ENCODE data around the gene SMPX.

The SMPX gene

GRCh38 chrX:21728276-21728968 lies 29.5 kb downstream of the SMPX start:
- Histone ChIP-seq H3K9me3 (replicated peaks; ENCODE audit: low read length) (no peaks in the 10 kb centered on the region), H3K4me2 (ENCODE audit: low read length) (peak overlapping the region; percentile 66), H3K4me1 (ENCODE audit: control insufficient read depth, insufficient read depth, low read length) (peaks cover 16% of the 10 kb centered on the region), H3K36me3 (ENCODE audit: insufficient read depth, low read length) (no peaks in the 10 kb centered on the region), H3K9ac (ENCODE audit: low read depth, low read length) (no peak overlapping the region), H3K27me3 (ENCODE audit: control insufficient read depth, insufficient read depth, low read length) (no peaks in the 10 kb centered on the region), H3K4me3 (ENCODE audit: low read length) (peak overlapping the region; percentile 31)

GRCh38 chrX:21725916-21726315 lies 32.0 kb downstream of the SMPX start:
- Histone ChIP-seq H3K4me3 (ENCODE audit: low read length) (no peak overlapping the region), H3K9me3 (replicated peaks; ENCODE audit: low read length) (no peaks in the 10 kb centered on the region), H3K4me2 (ENCODE audit: low read length) (no peak overlapping the region), H3K36me3 (ENCODE audit: insufficient read depth, low read length) (no peaks in the 10 kb centered on the region), H3K9ac (ENCODE audit: low read depth, low read length) (no peak overlapping the region), H3K27me3 (ENCODE audit: control insufficient read depth, insufficient read depth, low read length) (no peaks in the 10 kb centered on the region), H3K4me1 (ENCODE audit: control insufficient read depth, insufficient read depth, low read length) (peaks cover 16% of the 10 kb centered on the region)

DNA sequence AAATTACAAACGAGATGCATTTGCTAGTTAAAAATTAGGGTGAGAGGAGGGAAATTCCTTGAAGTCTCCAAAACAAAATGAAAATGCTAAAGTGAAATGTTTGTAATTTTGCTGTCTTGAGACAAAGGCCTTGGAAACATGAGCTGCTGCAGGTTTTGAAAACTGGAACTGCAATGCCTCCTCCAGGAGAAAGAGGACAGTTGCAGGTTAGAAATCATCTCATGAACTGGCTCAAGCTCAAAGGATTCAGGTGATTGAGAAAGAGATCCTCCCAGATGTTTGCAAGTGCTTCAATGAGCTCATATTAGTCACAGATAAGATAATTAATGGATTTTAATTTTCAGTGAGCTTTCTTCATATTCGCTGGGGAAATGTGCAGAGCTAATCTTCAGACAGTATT lies 32.4 kb downstream of the SMPX start:
- Histone ChIP-seq H3K9me3 (replicated peaks; ENCODE audit: low read length) (no peaks in the 10 kb centered on the region), H3K4me1 (ENCODE audit: control insufficient read depth, insufficient read depth, low read length) (peaks cover 16% of the 10 kb centered on the region), H3K9ac (ENCODE audit: low read depth, low read length) (no peak overlapping the region), H3K27me3 (ENCODE audit: control insufficient read depth, insufficient read depth, low read length) (no peaks in the 10 kb centered on the region), H3K36me3 (ENCODE audit: insufficient read depth, low read length) (no peaks in the 10 kb centered on the region), H3K4me3 (ENCODE audit: low read length) (no peak overlapping the region), H3K4me2 (ENCODE audit: low read length) (no peak overlapping the region)

DNA sequence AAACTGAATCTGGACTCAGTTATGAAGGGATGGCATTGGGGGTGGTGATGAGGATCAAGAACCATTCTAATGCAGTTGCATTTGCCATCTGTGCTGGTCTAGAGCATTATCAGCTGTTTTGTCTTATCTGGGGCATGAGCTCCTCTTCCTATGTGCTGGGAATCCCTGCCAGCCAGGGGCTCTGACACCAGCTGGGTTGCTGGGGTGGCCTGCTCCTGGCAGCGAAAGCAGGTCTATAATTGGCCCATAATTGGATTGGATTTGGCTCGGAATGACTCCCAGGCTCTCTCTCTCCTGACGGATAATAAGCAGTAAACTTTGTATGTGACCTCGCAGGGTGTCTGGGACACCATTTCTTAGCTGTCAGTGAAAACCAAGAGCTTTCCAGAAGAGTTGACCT lies 34.1 kb downstream of the SMPX start:
- Histone ChIP-seq H3K4me1 (ENCODE audit: control insufficient read depth, insufficient read depth, low read length) (peaks cover 16% of the 10 kb centered on the region), H3K36me3 (ENCODE audit: insufficient read depth, low read length) (no peaks in the 10 kb centered on the region), H3K4me2 (ENCODE audit: low read length) (no peak overlapping the region), H3K27me3 (ENCODE audit: control insufficient read depth, insufficient read depth, low read length) (no peaks in the 10 kb centered on the region), H3K9me3 (replicated peaks; ENCODE audit: low read length) (no peaks in the 10 kb centered on the region), H3K9ac (ENCODE audit: low read depth, low read length) (no peak overlapping the region), H3K4me3 (ENCODE audit: low read length) (no peak overlapping the region)

GRCh38 chrX:21723084-21723483 lies 34.8 kb downstream of the SMPX start:
- no peak overlapping the region for H3K4me2 ChIP-seq (ENCODE audit: low read length)
- H3K4me3 ChIP-seq (ENCODE audit: low read length), result no peak overlapping the region
- no peaks in the 10 kb centered on the region for H3K27me3 ChIP-seq (ENCODE audit: control insufficient read depth, insufficient read depth, low read length)
- no peaks in the 10 kb centered on the region for H3K36me3 ChIP-seq (ENCODE audit: insufficient read depth, low read length)
- peaks cover 12% of the 10 kb centered on the region for H3K4me1 ChIP-seq (ENCODE audit: control insufficient read depth, insufficient read depth, low read length)
- H3K9me3 ChIP-seq (replicated peaks; ENCODE audit: low read length), result no peaks in the 10 kb centered on the region
- H3K9ac ChIP-seq (ENCODE audit: low read depth, low read length), result no peak overlapping the region

DNA sequence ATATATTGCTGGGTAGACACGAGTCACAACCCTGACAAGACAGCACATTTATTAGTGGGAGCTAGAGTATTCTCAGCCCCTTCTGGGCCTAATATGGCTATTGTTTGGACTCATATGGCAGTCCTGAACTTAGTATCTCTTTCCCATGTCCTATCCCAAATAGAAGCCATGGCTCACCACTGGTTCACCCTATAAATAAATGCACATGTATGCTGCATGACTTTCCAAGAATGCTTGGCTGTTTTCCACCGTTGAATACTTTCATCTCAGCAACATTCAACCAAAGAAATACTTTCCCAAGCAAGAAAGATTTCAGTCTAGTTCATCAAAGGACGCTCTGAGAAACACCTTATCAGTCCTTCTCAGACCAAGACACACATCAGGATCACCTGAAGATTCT lies 36.7 kb downstream of the SMPX start:
- Histone ChIP-seq H3K9ac (ENCODE audit: low read depth, low read length) (no peak overlapping the region), H3K4me1 (ENCODE audit: control insufficient read depth, insufficient read depth, low read length) (peaks cover 4% of the 10 kb centered on the region), H3K27me3 (ENCODE audit: control insufficient read depth, insufficient read depth, low read length) (no peaks in the 10 kb centered on the region), H3K9me3 (replicated peaks; ENCODE audit: low read length) (no peaks in the 10 kb centered on the region), H3K4me2 (ENCODE audit: low read length) (no peak overlapping the region), H3K4me3 (ENCODE audit: low read length) (no peak overlapping the region), H3K36me3 (ENCODE audit: insufficient read depth, low read length) (no peaks in the 10 kb centered on the region)

DNA sequence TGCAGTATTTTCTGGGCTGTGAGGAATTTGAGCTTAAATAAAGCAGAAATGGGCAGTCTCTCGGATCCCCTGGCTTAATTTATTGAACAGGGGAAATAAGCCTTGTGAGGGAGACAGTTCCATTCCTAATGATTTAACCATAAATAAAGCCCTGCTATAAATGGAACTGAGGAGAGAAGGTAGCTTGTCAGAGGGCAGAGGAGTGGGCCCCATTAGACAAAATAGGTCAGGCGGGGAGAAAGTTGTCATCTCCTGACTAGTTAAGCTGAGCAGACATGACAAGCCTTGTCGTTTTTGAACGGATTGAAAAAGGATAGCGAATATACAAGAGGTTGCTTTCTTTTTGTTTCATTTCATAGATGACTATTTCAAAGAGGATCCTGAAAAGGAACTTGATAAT lies 39.3 kb downstream of the SMPX start:
- Histone ChIP-seq H3K27me3 (ENCODE audit: control insufficient read depth, insufficient read depth, low read length) (no peaks in the 10 kb centered on the region), H3K36me3 (ENCODE audit: insufficient read depth, low read length) (no peaks in the 10 kb centered on the region), H3K4me3 (ENCODE audit: low read length) (no peak overlapping the region), H3K4me1 (ENCODE audit: control insufficient read depth, insufficient read depth, low read length) (no peaks in the 10 kb centered on the region), H3K9me3 (replicated peaks; ENCODE audit: low read length) (no peaks in the 10 kb centered on the region), H3K4me2 (ENCODE audit: low read length) (no peak overlapping the region), H3K9ac (ENCODE audit: low read depth, low read length) (no peak overlapping the region)

GRCh38 chrX:21717802-21718201 lies 40.1 kb downstream of the SMPX start:
- Histone ChIP-seq H3K27me3 (ENCODE audit: control insufficient read depth, insufficient read depth, low read length) (no peaks in the 10 kb centered on the region), H3K36me3 (ENCODE audit: insufficient read depth, low read length) (no peaks in the 10 kb centered on the region), H3K4me2 (ENCODE audit: low read length) (no peak overlapping the region), H3K9ac (ENCODE audit: low read depth, low read length) (no peak overlapping the region), H3K4me3 (ENCODE audit: low read length) (no peak overlapping the region), H3K4me1 (ENCODE audit: control insufficient read depth, insufficient read depth, low read length) (no peaks in the 10 kb centered on the region), H3K9me3 (replicated peaks; ENCODE audit: low read length) (no peaks in the 10 kb centered on the region)

- no peak overlapping the region for H3K9ac ChIP-seq (ENCODE audit: low read depth, low read length)
- no peaks in the 10 kb centered on the region for H3K27me3 ChIP-seq (ENCODE audit: control insufficient read depth, insufficient read depth, low read length)
- H3K4me3 ChIP-seq (ENCODE audit: low read length), result no peak overlapping the region
- no peaks in the 10 kb centered on the region for H3K4me1 ChIP-seq (ENCODE audit: control insufficient read depth, insufficient read depth, low read length)
- no peak overlapping the region for H3K4me2 ChIP-seq (ENCODE audit: low read length)
- H3K36me3 ChIP-seq (ENCODE audit: insufficient read depth, low read length), result no peaks in the 10 kb centered on the region
- no peaks in the 10 kb centered on the region for H3K9me3 ChIP-seq (replicated peaks; ENCODE audit: low read length)
Measured at GRCh38 chrX:21715825-21716224, 42.1 kb downstream of the SMPX start.

- H3K9me3 ChIP-seq (replicated peaks; ENCODE audit: low read length), result no peaks in the 10 kb centered on the region
- H3K4me3 ChIP-seq (ENCODE audit: low read length), result no peak overlapping the region
- H3K36me3 ChIP-seq (ENCODE audit: insufficient read depth, low read length), result no peaks in the 10 kb centered on the region
- H3K4me1 ChIP-seq (ENCODE audit: control insufficient read depth, insufficient read depth, low read length), result no peaks in the 10 kb centered on the region
- no peaks in the 10 kb centered on the region for H3K27me3 ChIP-seq (ENCODE audit: control insufficient read depth, insufficient read depth, low read length)
- H3K9ac ChIP-seq (ENCODE audit: low read depth, low read length), result no peak overlapping the region
- H3K4me2 ChIP-seq (ENCODE audit: low read length), result no peak overlapping the region
Measured at GRCh38 chrX:21715337-21715736, 42.6 kb downstream of the SMPX start.

DNA sequence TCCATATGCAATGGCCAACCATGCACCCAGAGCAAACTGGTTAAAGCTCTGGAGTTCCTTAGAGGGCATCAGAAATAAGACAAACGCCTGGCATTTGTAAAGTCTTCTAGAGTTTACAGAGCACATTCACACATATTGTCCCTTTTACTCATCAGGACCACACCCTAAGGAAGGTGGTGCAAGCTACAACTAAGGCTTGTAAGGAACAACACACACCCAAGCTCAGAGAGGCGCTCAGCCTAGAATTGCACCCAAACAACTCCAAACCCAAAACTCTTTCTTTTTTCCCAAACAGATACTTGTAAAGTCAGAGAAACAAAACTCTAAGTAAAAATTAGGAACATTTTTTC lies 46.1 kb downstream of the SMPX start:
- H3K4me1 ChIP-seq (ENCODE audit: control insufficient read depth, insufficient read depth, low read length), result no peaks in the 10 kb centered on the region
- no peak overlapping the region for H3K9ac ChIP-seq (ENCODE audit: low read depth, low read length)
- no peak overlapping the region for H3K4me3 ChIP-seq (ENCODE audit: low read length)
- H3K27me3 ChIP-seq (ENCODE audit: control insufficient read depth, insufficient read depth, low read length), result no peaks in the 10 kb centered on the region
- no peaks in the 10 kb centered on the region for H3K36me3 ChIP-seq (ENCODE audit: insufficient read depth, low read length)
- no peaks in the 10 kb centered on the region for H3K9me3 ChIP-seq (replicated peaks; ENCODE audit: low read length)
- H3K4me2 ChIP-seq (ENCODE audit: low read length), result no peak overlapping the region

- no peak overlapping the region for H3K4me3 ChIP-seq (ENCODE audit: low read length)
- H3K36me3 ChIP-seq (ENCODE audit: insufficient read depth, low read length), result no peaks in the 10 kb centered on the region
- no peaks in the 10 kb centered on the region for H3K27me3 ChIP-seq (ENCODE audit: control insufficient read depth, insufficient read depth, low read length)
- H3K9ac ChIP-seq (ENCODE audit: low read depth, low read length), result no peak overlapping the region
- no peak overlapping the region for H3K4me2 ChIP-seq (ENCODE audit: low read length)
- H3K9me3 ChIP-seq (replicated peaks; ENCODE audit: low read length), result no peaks in the 10 kb centered on the region
- no peaks in the 10 kb centered on the region for H3K4me1 ChIP-seq (ENCODE audit: control insufficient read depth, insufficient read depth, low read length)
Measured at GRCh38 chrX:21711129-21711847, 46.6 kb downstream of the SMPX start.

Measured in skeletal muscle satellite cell (primary cell).